GM19468 (cell line): Measurements from ENCODE around the gene LPAR2.
"Not testable (repeated sequence)": the region's sequence is repeated elsewhere in the genome, so short reads cannot be mapped to it uniquely, and the experiment has no call there.

Experiments used
- ATAC-seq: cut with Tn5 transposase; IDR thresholded peaks from one replicate; pipeline ENCODE4 v1.9.1; 2021; ENCODE audit warnings: mild to moderate bottlenecking, moderate library complexity, moderate number of reproducible peaks; ENCODE audit not compliant: unreplicated experiment; ENCODE audit errors: extremely low read depth

LPAR2 gene

DNA sequence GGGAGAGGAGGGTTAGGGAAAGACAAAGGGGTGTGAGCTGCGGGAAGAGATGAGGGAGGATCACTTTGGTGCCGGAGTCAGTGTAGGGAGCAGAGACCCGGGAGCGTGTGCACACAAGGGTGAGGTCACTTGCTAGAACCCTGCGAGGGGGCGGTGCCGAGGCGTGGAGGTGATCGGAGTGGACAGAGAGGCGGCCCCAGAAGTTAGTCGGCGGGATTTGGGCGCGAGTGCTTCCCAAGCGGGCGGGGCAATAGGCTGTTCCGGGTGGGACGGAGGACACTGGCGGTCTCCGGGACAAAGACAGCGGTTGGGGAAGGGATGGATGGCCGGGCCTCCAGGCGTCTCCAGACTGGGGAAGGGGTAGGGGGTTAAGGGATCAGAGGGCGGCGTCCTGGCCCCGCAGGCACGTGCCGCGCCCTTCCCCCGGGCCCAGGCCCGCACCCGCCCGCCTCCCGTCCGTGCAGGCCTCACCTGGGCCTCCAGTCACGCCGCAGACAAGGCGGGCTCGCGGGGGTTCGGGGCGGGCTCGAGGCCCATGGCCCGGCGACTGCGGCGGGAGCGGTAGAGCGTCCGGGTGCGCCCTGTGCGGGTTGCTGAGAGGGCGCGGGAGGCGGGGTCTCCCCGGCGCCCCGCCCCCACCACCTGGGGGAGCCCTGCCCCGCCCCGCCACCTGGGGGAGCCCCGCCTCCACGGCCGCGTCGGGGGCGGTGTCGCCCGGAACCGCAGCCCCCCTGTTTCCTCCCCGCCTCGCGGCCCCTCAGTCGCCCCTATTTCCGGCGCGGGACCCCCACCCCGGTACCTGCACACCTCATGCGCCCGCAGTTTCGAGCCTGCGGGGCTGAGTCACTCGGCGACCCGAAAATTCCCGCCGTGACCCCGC is at the start of gene LPAR2:
Gene LPAR2 (minus strand): TSS at position 600 of the 880 bp plus-strand sequence. CDS start 945 bp downstream, outside the sequence.
- ATAC-seq, result no peak

- no peak for ATAC-seq
Observed at GRCh38 chr19:19677579-19677978, 49.6 kb upstream of the LPAR2 start.

DNA sequence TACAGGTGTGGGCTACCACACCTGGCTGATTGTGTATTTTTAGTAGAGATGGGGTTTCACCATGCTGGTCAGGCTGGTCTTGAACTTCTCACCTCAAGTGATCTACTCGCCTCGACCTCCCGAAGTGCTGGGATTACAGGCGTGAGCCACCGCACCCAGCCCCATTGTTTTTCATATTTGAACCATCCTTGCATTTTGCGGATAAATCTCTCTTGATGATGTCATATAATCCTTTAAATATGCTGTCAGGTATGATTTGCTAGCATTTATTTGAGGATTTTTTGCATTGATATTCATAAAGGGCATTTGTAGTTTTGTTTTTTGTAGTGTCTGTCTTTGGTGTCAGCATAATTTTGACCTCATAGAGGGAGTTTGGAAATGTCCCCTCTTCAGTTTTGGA is 46.3 kb upstream of the LPAR2 start:
- no peak for ATAC-seq

DNA sequence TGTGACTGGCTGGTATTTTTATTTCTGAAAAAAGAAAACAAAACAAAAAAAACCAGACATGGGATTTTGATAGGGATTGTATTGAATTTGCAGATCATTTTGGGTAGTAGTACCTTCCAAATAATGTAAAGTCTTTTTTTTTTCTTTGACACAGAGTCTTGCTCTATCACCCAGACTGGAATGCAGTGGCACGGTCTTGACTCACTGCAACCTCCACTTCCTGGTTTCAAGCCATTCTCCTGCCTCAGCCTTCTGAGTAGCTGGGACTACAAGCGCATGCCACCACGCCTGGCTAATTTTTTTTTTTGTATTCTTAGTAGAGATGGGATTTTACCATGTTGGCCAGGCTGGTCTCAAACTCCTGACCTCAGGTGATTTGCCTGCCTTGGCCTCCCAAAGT is 44.8 kb upstream of the LPAR2 start:
- ATAC-seq, result no peak

DNA sequence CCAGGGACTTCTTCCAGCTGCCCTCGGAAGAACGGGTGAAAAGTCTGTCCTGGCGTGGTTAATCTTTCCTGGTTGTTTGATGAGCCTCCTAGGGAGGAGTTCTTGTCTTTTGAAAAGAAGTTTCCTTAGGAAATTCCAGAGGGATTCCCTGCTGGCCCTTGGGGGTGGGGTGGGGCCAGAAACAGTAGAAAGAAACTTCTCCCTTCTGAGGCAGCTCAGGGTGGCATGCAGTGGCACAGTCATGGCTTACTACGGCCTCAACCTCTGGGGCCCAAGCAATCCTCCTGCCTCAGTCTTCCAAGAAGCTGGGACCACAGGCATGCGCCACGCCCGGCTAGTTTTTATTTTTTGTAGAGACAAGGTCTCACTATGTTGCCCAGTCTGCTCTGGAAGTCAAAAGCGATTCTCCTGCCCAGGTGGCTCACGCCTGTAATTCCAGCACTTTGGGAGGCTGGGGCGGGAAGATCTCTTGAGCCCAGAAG is 42.1 kb upstream of the LPAR2 start:
- no peak for ATAC-seq

- ATAC-seq, result peak; percentile 36
Observed at GRCh38 chr19:19668230-19669012, 40.4 kb upstream of the LPAR2 start, which contains the start of gene ZNF101. ZNF101 (plus strand) TSS chr19:19668839; CDS start chr19:19668964, 125 bp downstream.

- ATAC-seq, result not testable (repeated sequence)
Observed at GRCh38 chr19:19665420-19665948, 37.5 kb upstream of the LPAR2 start.

- peak; percentile 66 for ATAC-seq
Observed at GRCh38 chr19:19663256-19664120, 35.5 kb upstream of the LPAR2 start, which contains the start of gene ATP13A1. ATP13A1 (minus strand) TSS chr19:19663676; CDS start chr19:19663666, 10 bp downstream.

GRCh38 chr19:19662871-19663255 is 34.8 kb upstream of the LPAR2 start:
- ATAC-seq, result no peak

- no peak for ATAC-seq
Observed at GRCh38 chr19:19662344-19662743, 34.3 kb upstream of the LPAR2 start.

DNA sequence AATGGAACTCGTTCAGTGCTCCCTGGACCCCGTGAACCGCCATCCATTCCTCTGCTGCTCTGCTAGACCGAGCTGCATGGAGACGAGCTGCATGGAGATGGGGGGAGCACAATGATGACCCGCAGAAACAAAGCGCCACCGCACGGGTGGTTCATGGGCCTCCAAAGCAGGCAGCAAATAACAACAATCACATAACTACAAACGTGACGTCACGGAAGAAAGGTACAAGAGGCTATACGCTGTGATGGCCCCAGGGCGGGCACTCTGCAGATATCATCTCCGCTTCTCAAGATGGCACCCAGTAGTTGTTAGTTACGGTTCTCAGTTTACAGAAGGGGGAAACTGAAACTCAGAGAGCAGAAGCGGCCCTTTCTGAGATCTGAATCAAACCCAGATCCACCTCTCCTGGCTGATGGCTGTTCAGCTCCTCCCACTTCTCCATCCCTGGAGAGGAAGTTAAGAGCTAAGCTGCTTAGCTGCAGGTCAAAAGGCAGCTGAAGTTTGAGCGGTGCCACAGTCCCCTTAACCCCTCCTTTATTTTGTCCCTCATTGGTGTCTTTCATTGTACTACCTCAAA is 33.7 kb upstream of the LPAR2 start:
- peak; percentile 55 for ATAC-seq

GRCh38 chr19:19661141-19661674 is 33.2 kb upstream of the LPAR2 start:
- ATAC-seq, result no peak

- no peak for ATAC-seq
Observed at GRCh38 chr19:19659646-19660245, 31.7 kb upstream of the LPAR2 start.

DNA sequence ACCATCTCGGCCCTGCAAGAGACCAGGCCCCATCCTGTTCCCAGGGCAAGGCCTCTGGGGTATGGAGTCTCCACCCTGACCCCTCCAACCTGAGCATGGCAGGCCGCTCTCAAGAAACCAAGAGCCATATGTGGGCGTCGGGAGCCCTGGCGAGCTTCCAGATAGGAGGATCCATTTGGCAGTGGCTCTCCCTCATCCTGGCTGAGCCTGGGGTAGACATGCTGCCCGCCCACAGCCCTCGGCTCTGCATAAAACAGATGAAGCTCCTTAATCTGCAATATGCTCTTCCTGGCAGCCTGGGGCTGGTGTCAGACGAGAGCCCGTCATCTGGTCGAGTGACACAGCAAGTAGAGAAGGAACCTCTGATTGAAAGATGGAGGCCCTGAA is 29.4 kb upstream of the LPAR2 start:
- no peak for ATAC-seq

- no peak for ATAC-seq
Observed at GRCh38 chr19:19656451-19657396, 28.7 kb upstream of the LPAR2 start.

- ATAC-seq, result no peak
Observed at GRCh38 chr19:19655641-19656343, 27.8 kb upstream of the LPAR2 start.

GRCh38 chr19:19655051-19655594 is 27.1 kb upstream of the LPAR2 start:
- ATAC-seq, result no peak
